ENCODE results near the gene MLX.
"Not testable (repeated sequence)": the region's sequence is repeated elsewhere in the genome, so short reads cannot be mapped to it uniquely, and the experiment has no call there.

The MLX gene

GRCh38 chr17:42609182-42609813, 42.4 kb downstream of the MLX start, which contains the start of the genes RETREG3 and TUBG1:
Gene RETREG3 (minus strand): TSS chr17:42609374. CDS start chr17:42609324, 50 bp downstream.
Gene TUBG1 (plus strand): TSS chr17:42609683. CDS start chr17:42609738, 55 bp downstream.
- ATAC-seq, result peak; percentile 93
- H3K27ac Mint-ChIP-seq, result peak within 1 kb of the TSS; percentile 97
- peaks cover 62% of the 10 kb centered on the region for H3K36me3 Mint-ChIP-seq
- H3K4me3 Mint-ChIP-seq, result peak within 1 kb of the TSS; percentile 95
- peaks cover 41% of the 10 kb centered on the region for H3K4me1 Mint-ChIP-seq
- DNase-seq (ENCODE audit: low spot score in 2 of 2), result peak; percentile 99
- no peaks in the 10 kb centered on the region for H3K9me3 Mint-ChIP-seq

GRCh38 chr17:42609814-42610801, 43.2 kb downstream of the MLX start:
- H3K4me1 Mint-ChIP-seq, result peaks cover 33% of the 10 kb centered on the region

GRCh38 chr17:42612013-42612412, 45.1 kb downstream of the MLX start:
- no peak overlapping the region for H3K27ac Mint-ChIP-seq
- H3K4me3 Mint-ChIP-seq, result no peak overlapping the region

More at GRCh38 chr17:42609814-42610801, 43.2 kb downstream of the MLX start:
- not testable (repeated sequence) for ATAC-seq, H3K9me3 Mint-ChIP-seq
- Mint-ChIP-seq H3K4me3 (peak overlapping the region; percentile 95), H3K27ac (peak overlapping the region; percentile 97), H3K36me3 (peaks cover 62% of the 10 kb centered on the region)
- peak in 1 of 2 donors; percentile 16 for DNase-seq (ENCODE audit: low spot score in 2 of 2)

GRCh38 chr17:42613699-42614295, 46.9 kb downstream of the MLX start:
- H3K36me3 Mint-ChIP-seq, result peaks cover 56% of the 10 kb centered on the region
- no peaks in the 10 kb centered on the region for H3K9me3 Mint-ChIP-seq
- H3K27ac Mint-ChIP-seq, result no peak overlapping the region

More at GRCh38 chr17:42612013-42612412, 45.1 kb downstream of the MLX start:
- DNase-seq (ENCODE audit: low spot score in 2 of 2) (no peak), ATAC-seq (no peak)
- H3K4me1 Mint-ChIP-seq, result peaks cover 14% of the 10 kb centered on the region
- no peaks in the 10 kb centered on the region for H3K9me3 Mint-ChIP-seq
- peaks cover 60% of the 10 kb centered on the region for H3K36me3 Mint-ChIP-seq

GRCh38 chr17:42617956-42618431, 51.1 kb downstream of the MLX start:
- H3K4me1 Mint-ChIP-seq, result peaks cover 12% of the 10 kb centered on the region
- no peak for DNase-seq (ENCODE audit: low spot score in 2 of 2)
- H3K4me3 Mint-ChIP-seq, result no peak overlapping the region
- peak overlapping the region; percentile 23 for H3K27ac Mint-ChIP-seq
- H3K9me3 Mint-ChIP-seq, result no peaks in the 10 kb centered on the region
- no peak for ATAC-seq
- peaks cover 30% of the 10 kb centered on the region for H3K36me3 Mint-ChIP-seq

More at GRCh38 chr17:42613699-42614295, 46.9 kb downstream of the MLX start:
- ATAC-seq (no peak), DNase-seq (ENCODE audit: low spot score in 2 of 2) (no peak)
- peaks cover 9% of the 10 kb centered on the region for H3K4me1 Mint-ChIP-seq
- no peak overlapping the region for H3K4me3 Mint-ChIP-seq

GRCh38 chr17:42618442-42619150, 51.7 kb downstream of the MLX start:
- DNase-seq (ENCODE audit: low spot score in 2 of 2) (no peak), ATAC-seq (peak; percentile 37)
- H3K4me1 Mint-ChIP-seq, result peaks cover 12% of the 10 kb centered on the region
- H3K36me3 Mint-ChIP-seq, result peaks cover 24% of the 10 kb centered on the region
- no peak overlapping the region for H3K4me3 Mint-ChIP-seq
- H3K27ac Mint-ChIP-seq, result peak overlapping the region; percentile 23
- H3K9me3 Mint-ChIP-seq, result no peaks in the 10 kb centered on the region

GRCh38 chr17:42621987-42622386, 55.1 kb downstream of the MLX start:
- not testable (repeated sequence) for ATAC-seq; H3K36me3 Mint-ChIP-seq; H3K27ac Mint-ChIP-seq; H3K4me3 Mint-ChIP-seq; H3K9me3 Mint-ChIP-seq; DNase-seq (ENCODE audit: low spot score in 2 of 2)
- peaks cover 12% of the 10 kb centered on the region for H3K4me1 Mint-ChIP-seq

All from stimulated activated effector memory CD8-positive, alpha-beta T cell treated with anti-CD3 and anti-CD28 coated beads, Interleukin-12 subunit alpha, Interleukin-12 subunit beta, amount 100 ng/mL, for 72 hours (primary cell).